ENCODE data around the gene CYP3A4. TPM values are rescaled to one million over a fixed set of nuclear protein-coding genes. Genes with fewer than 3 reads are reported as not detected.

CYP3A4 gene
- total RNA-seq, 1 donor from 2014 or later = not detected

GRCh38 chr7:99709260-99709659, 74.7 kb downstream of the CYP3A4 start:
- H3K9me3 Mint-ChIP-seq (ENCODE audit: unreplicated experiment) = peaks cover 7% of the 10 kb centered on the region
- no peak for DNase-seq

GRCh38 chr7:99707096-99707495, 76.9 kb downstream of the CYP3A4 start:
- Mint-ChIP-seq H3K27ac (ENCODE audit: unreplicated experiment) (no peak overlapping the region), H3K27me3 (ENCODE audit: unreplicated experiment) (no peaks in the 10 kb centered on the region), H3K4me3 (ENCODE audit: unreplicated experiment) (no peak overlapping the region), H3K36me3 (ENCODE audit: unreplicated experiment) (peaks cover 21% of the 10 kb centered on the region), H3K4me1 (ENCODE audit: low read depth, unreplicated experiment) (no peaks in the 10 kb centered on the region), H3K9me3 (ENCODE audit: unreplicated experiment) (peaks cover 7% of the 10 kb centered on the region)
- DNase-seq = no peak
- TF ChIP-seq CTCF (IDR thresholded peaks at IDR 0.05; ENCODE audit: partially characterized antibody, unreplicated experiment) = no peak

More at GRCh38 chr7:99709260-99709659, 74.7 kb downstream of the CYP3A4 start:
- no peak for TF ChIP-seq CTCF (IDR thresholded peaks at IDR 0.05; ENCODE audit: partially characterized antibody, unreplicated experiment)
- Mint-ChIP-seq H3K4me1 (ENCODE audit: low read depth, unreplicated experiment) (no peaks in the 10 kb centered on the region), H3K27ac (ENCODE audit: unreplicated experiment) (no peak overlapping the region), H3K27me3 (ENCODE audit: unreplicated experiment) (no peaks in the 10 kb centered on the region), H3K36me3 (ENCODE audit: unreplicated experiment) (peaks cover 21% of the 10 kb centered on the region), H3K4me3 (ENCODE audit: unreplicated experiment) (no peak overlapping the region)

Other genes with a start within 250 kb of the CYP3A4 start
- gene FAM200A, start 232.1 kb downstream of the CYP3A4 start, total RNA-seq (ENCODE audit: unreplicated experiment) = 8.1 TPM
- 74.0 TPM for gene ZNF655, start 225.5 kb downstream of the CYP3A4 start, total RNA-seq (ENCODE audit: unreplicated experiment)
- gene TMEM225B, start 185.9 kb downstream of the CYP3A4 start, total RNA-seq (ENCODE audit: unreplicated experiment) = 0.66 TPM
- gene ZSCAN25, start 167.2 kb downstream of the CYP3A4 start, total RNA-seq (ENCODE audit: unreplicated experiment) = 26.6 TPM
- gene CYP3A5, start 104.2 kb downstream of the CYP3A4 start, total RNA-seq (ENCODE audit: unreplicated experiment) = not detected
- not detected for gene CYP3A7, start 49.0 kb downstream of the CYP3A4 start, total RNA-seq (ENCODE audit: unreplicated experiment)
- gene CYP3A43, start 43.8 kb upstream of the CYP3A4 start, total RNA-seq (ENCODE audit: unreplicated experiment) = not detected
- gene OR2AE1, start 92.8 kb upstream of the CYP3A4 start, total RNA-seq (ENCODE audit: unreplicated experiment) = 0.39 TPM
- 13.7 TPM for gene TRIM4, start 135.3 kb upstream of the CYP3A4 start, total RNA-seq (ENCODE audit: unreplicated experiment)
- gene GJC3, start 145.4 kb upstream of the CYP3A4 start, total RNA-seq (ENCODE audit: unreplicated experiment) = not detected
- 0.44 TPM for gene AZGP1, start 191.8 kb upstream of the CYP3A4 start, total RNA-seq (ENCODE audit: unreplicated experiment)
- gene ZKSCAN1, start 231.4 kb upstream of the CYP3A4 start, total RNA-seq (ENCODE audit: unreplicated experiment) = 127 TPM